K562 (cell line): ENCODE data around the gene P2RX3.

ENCODE experiments used
- ATF7 ChIP-seq: fragments of 450-650 bp; IDR thresholded peaks from 2 replicates; pipeline ENCODE4 v1.7.1; 2014; ENCODE audit warnings: mild to moderate bottlenecking, moderate library complexity
- EP300 ChIP-seq: IDR thresholded peaks from 2 replicates; pipeline ENCODE4 v1.6.1; 2012; ENCODE audit warnings: low read length, improper control_type of control experiment
- ETS1 ChIP-seq: conservative IDR thresholded peaks from 2 replicates; pipeline ENCODE4 v1.6.1; 2011; ENCODE audit warnings: low read depth, mild to moderate bottlenecking, low read length; ENCODE audit not compliant: control insufficient read depth
- GATA2 ChIP-seq: sonication (generic); formaldehyde crosslinking; IDR thresholded peaks from 2 replicates; pipeline ENCODE4 v1.4.0; 2020; ENCODE audit warnings: mild to moderate bottlenecking, missing genetic modification reagents
- PATZ1 ChIP-seq: fragments of 250-450 bp; sonication (Bioruptor Pico); IDR thresholded peaks from 2 replicates; pipeline ENCODE4 v1.5.0; 2020; ENCODE audit warnings: mild to moderate bottlenecking, borderline replicate concordance
- RBFOX2 ChIP-seq: fragments of 200-400 bp; formaldehyde crosslinking; IDR thresholded peaks from 2 replicates; pipeline ENCODE4 v1.6.1; 2017; ENCODE audit warnings: low read depth, mild to moderate bottlenecking, low read length, moderate library complexity
- YY1 ChIP-seq, 3 experiments: IDR thresholded peaks; 2 replicates each; pipeline ENCODE4 v1.6.1; 2011; ENCODE audit warnings: low read length in 2 of 3, mild to moderate bottlenecking in 2 of 3, moderate library complexity in 2 of 3, borderline replicate concordance in 1 of 3, control low read depth in 1 of 3, low read depth in 1 of 3; ENCODE audit not compliant: insufficient read depth in 3 of 3, insufficient replicate concordance in 2 of 3, control insufficient read depth in 1 of 3, insufficient read length in 1 of 3; ENCODE audit errors: extremely low read depth in 1 of 3

- TF ChIP-seq YY1 (IDR thresholded peaks at IDR 0.05; ENCODE audit: borderline replicate concordance in 1 of 3, control insufficient read depth in 1 of 3, extremely low read depth in 1 of 3, insufficient read depth in 3 of 3, insufficient read length in 1 of 3, insufficient replicate concordance in 2 of 3, low read depth in 1 of 3, low read length in 2 of 3) (no peak), ATF7 (no peak), PATZ1 (CRISPR knock-in tag) (no peak), EP300 (no peak), ETS1 (no peak), GATA2 (no peak), RBFOX2 (no peak)
Measured at GRCh38 chr11:57290288-57290687, 47.9 kb upstream of the P2RX3 start.
